Measurements from ENCODE around the gene FAM234A. TPM values are rescaled to one million over a fixed set of nuclear protein-coding genes. Genes with fewer than 3 reads are reported as not detected.
A peak's percentile ranks its signal among the peaks of the same experiment; 100 is the strongest.
"Not testable (repeated sequence)": the region's sequence is repeated elsewhere in the genome, so short reads cannot be mapped to it uniquely, and the experiment has no call there.

Gene FAM234A
- total and polyA plus RNA-seq, 2 donors from 2014 or later: 65.3 to 109 TPM

GRCh38 chr16:229731-230281 lies 4.8 kb upstream of the FAM234A start:
- no peak for FAIRE-seq
- peak overlapping the region in 1 of 3 donors; percentile 77 for H3K9ac ChIP-seq (ENCODE audit: low read length in 3 of 3)

GRCh38 chr16:230351-230750 lies 4.3 kb upstream of the FAM234A start:
- DNase-seq: peak in 1 of 5 donors; percentile 58
- FAIRE-seq; H3K27me3 ChIP-seq (ENCODE audit: control insufficient read depth, insufficient read depth, low read length); H3K9me3 ChIP-seq (ENCODE audit: control insufficient read depth in 2 of 3, insufficient read depth in 1 of 3, low read length in 3 of 3); intact Hi-C loops (cut with DNase I); H3K9ac ChIP-seq (ENCODE audit: low read length in 3 of 3); H3K27ac ChIP-seq (ENCODE audit: low read depth in 2 of 2, low read length in 2 of 2); H3K4me3 ChIP-seq (ENCODE audit: low read length in 3 of 3): not testable (repeated sequence)
- peaks cover 0 to 12% (median 12%) of the 10 kb centered on the region in 3 donors for H3K4me1 ChIP-seq (ENCODE audit: control insufficient read depth in 2 of 3, insufficient read depth in 2 of 3, low read depth in 1 of 3, low read length in 3 of 3)
- H3K36me3 ChIP-seq (ENCODE audit: control insufficient read depth in 2 of 3, insufficient read depth in 3 of 3, low read length in 3 of 3): peaks cover 0 to 18% (median 17%) of the 10 kb centered on the region in 3 donors

More at GRCh38 chr16:229731-230281, 4.8 kb upstream of the FAM234A start:
- H3K4me1 ChIP-seq (ENCODE audit: control insufficient read depth in 2 of 3, insufficient read depth in 2 of 3, low read depth in 1 of 3, low read length in 3 of 3): peaks cover 0 to 12% (median 12%) of the 10 kb centered on the region in 3 donors
- H3K27me3 ChIP-seq (ENCODE audit: control insufficient read depth, insufficient read depth, low read length): no peaks in the 10 kb centered on the region
- no peak for TF ChIP-seq CTCF (IDR thresholded peaks at IDR 0.05; ENCODE audit: borderline replicate concordance, extremely low read depth, insufficient read depth)
- H3K27ac ChIP-seq (ENCODE audit: low read depth in 2 of 2, low read length in 2 of 2): no peak overlapping the region
- peak overlapping the region; percentile 50 to 85 (median 83) for H3K4me3 ChIP-seq (ENCODE audit: low read length in 3 of 3)
- peaks cover 2 to 20% (median 17%) of the 10 kb centered on the region in 3 donors for H3K36me3 ChIP-seq (ENCODE audit: control insufficient read depth in 2 of 3, insufficient read depth in 3 of 3, low read length in 3 of 3)
- H3K9me3 ChIP-seq (ENCODE audit: control insufficient read depth in 2 of 3, insufficient read depth in 1 of 3, low read length in 3 of 3): no peaks in the 10 kb centered on the region
- intact Hi-C loops (cut with DNase I): no loop called here
- peak in 1 of 5 donors; percentile 66 for DNase-seq

- DNase-seq: peak in 3 of 5 donors; percentile 16 to 60 (median 19)
- intact Hi-C loops (cut with DNase I): no loop called here
- no peak overlapping the region for H3K4me3 ChIP-seq (ENCODE audit: low read length in 3 of 3)
- peaks cover 0 to 15% (median 14%) of the 10 kb centered on the region in 3 donors for H3K36me3 ChIP-seq (ENCODE audit: control insufficient read depth in 2 of 3, insufficient read depth in 3 of 3, low read length in 3 of 3)
- H3K27me3 ChIP-seq (ENCODE audit: control insufficient read depth, insufficient read depth, low read length): no peaks in the 10 kb centered on the region
- no peaks in the 10 kb centered on the region for H3K9me3 ChIP-seq (ENCODE audit: control insufficient read depth in 2 of 3, insufficient read depth in 1 of 3, low read length in 3 of 3)
- no peak overlapping the region for H3K9ac ChIP-seq (ENCODE audit: low read length in 3 of 3)
- peaks cover 0 to 12% (median 12%) of the 10 kb centered on the region in 3 donors for H3K4me1 ChIP-seq (ENCODE audit: control insufficient read depth in 2 of 3, insufficient read depth in 2 of 3, low read depth in 1 of 3, low read length in 3 of 3)
- H3K27ac ChIP-seq (ENCODE audit: low read depth in 2 of 2, low read length in 2 of 2): no peak overlapping the region
- FAIRE-seq: no peak
- no peak for TF ChIP-seq CTCF (IDR thresholded peaks at IDR 0.05; ENCODE audit: borderline replicate concordance, extremely low read depth, insufficient read depth)
These were observed 3.7 kb upstream of the FAM234A start for GRCh38 chr16:230949-231348.

GRCh38 chr16:239948-240277 lies 5.3 kb downstream of the FAM234A start:
- Histone ChIP-seq H3K27ac (ENCODE audit: low read depth in 2 of 2, low read length in 2 of 2) (no peak overlapping the region), H3K27me3 (ENCODE audit: control insufficient read depth, insufficient read depth, low read length) (no peaks in the 10 kb centered on the region), H3K9me3 (ENCODE audit: control insufficient read depth in 2 of 3, insufficient read depth in 1 of 3, low read length in 3 of 3) (no peaks in the 10 kb centered on the region), H3K4me3 (ENCODE audit: low read length in 3 of 3) (no peak overlapping the region), H3K9ac (ENCODE audit: low read length in 3 of 3) (no peak overlapping the region), H3K36me3 (ENCODE audit: control insufficient read depth in 2 of 3, insufficient read depth in 3 of 3, low read length in 3 of 3) (no peaks in the 10 kb centered on the region), H3K4me1 (ENCODE audit: control insufficient read depth in 2 of 3, insufficient read depth in 2 of 3, low read depth in 1 of 3, low read length in 3 of 3) (peaks cover 0 to 4% (median 0%) of the 10 kb centered on the region in 3 donors)
- no peak for TF ChIP-seq CTCF (IDR thresholded peaks at IDR 0.05; ENCODE audit: borderline replicate concordance, extremely low read depth, insufficient read depth)
- DNase-seq: no peak
- intact Hi-C loops (cut with DNase I): no loop called here
- no peak for FAIRE-seq
